Measurements from ENCODE around the gene CTBP2.
"Not testable (repeated sequence)": the region's sequence is repeated elsewhere in the genome, so short reads cannot be mapped to it uniquely, and the experiment has no call there.

CTBP2 gene

GRCh38 chr10:125084614-125085257 lies 75.6 kb downstream of the CTBP2 start:
- DNase-seq = no peak

GRCh38 chr10:125084191-125084613 lies 76.2 kb downstream of the CTBP2 start:
- no peak for DNase-seq

- no peak for DNase-seq
These were observed 76.8 kb downstream of the CTBP2 start for GRCh38 chr10:125083576-125083920.

GRCh38 chr10:125082881-125083575 lies 77.3 kb downstream of the CTBP2 start:
- DNase-seq = no peak

- not testable (repeated sequence) for DNase-seq
These were observed 77.9 kb downstream of the CTBP2 start for GRCh38 chr10:125082471-125082870.

- DNase-seq = no peak
These were observed 78.4 kb downstream of the CTBP2 start for GRCh38 chr10:125081931-125082330.

- no peak for DNase-seq
These were observed 79.4 kb downstream of the CTBP2 start for GRCh38 chr10:125080984-125081383.

GRCh38 chr10:125080296-125080695 lies 80.1 kb downstream of the CTBP2 start:
- DNase-seq = no peak

- no peak for DNase-seq
These were observed 81.2 kb downstream of the CTBP2 start for GRCh38 chr10:125079091-125079600.

- DNase-seq = no peak
These were observed 83.3 kb downstream of the CTBP2 start for GRCh38 chr10:125076891-125077541.

- no peak for DNase-seq
These were observed 84.1 kb downstream of the CTBP2 start for GRCh38 chr10:125076121-125076825.

GRCh38 chr10:125073996-125074395 lies 86.4 kb downstream of the CTBP2 start:
- DNase-seq = no peak

- DNase-seq = no peak
These were observed 87.6 kb downstream of the CTBP2 start for GRCh38 chr10:125072794-125073193.

- DNase-seq = no peak
These were observed 89.4 kb downstream of the CTBP2 start for GRCh38 chr10:125071008-125071407.

GRCh38 chr10:125068406-125068805 lies 92.0 kb downstream of the CTBP2 start:
- no peak for DNase-seq

- no peak for DNase-seq
These were observed 92.6 kb downstream of the CTBP2 start for GRCh38 chr10:125067764-125068163.

GRCh38 chr10:125066764-125067450 lies 93.5 kb downstream of the CTBP2 start:
- no peak for DNase-seq

- no peak for DNase-seq
These were observed 95.5 kb downstream of the CTBP2 start for GRCh38 chr10:125064681-125065492.

GRCh38 chr10:125063256-125063925 lies 97.0 kb downstream of the CTBP2 start:
- DNase-seq = no peak

GRCh38 chr10:125062914-125063230 lies 97.5 kb downstream of the CTBP2 start:
- no peak for DNase-seq

- DNase-seq = no peak
These were observed 98.0 kb downstream of the CTBP2 start for GRCh38 chr10:125062227-125062913.
